DOHH2 (cell line): ENCODE measurements around the gene S100A4.

Experiments used
- CTCF ChIP-seq: fragments of 200-600 bp; sonication (generic); IDR thresholded peaks from one replicate; pipeline ENCODE4 v1.5.1; 2014; ENCODE audit warnings: antibody characterized with exemption, mild to moderate bottlenecking, low read depth, low read length; ENCODE audit not compliant: poor library complexity, severe bottlenecking
- EZH2phosphoT487 ChIP-seq: fragments of 200-600 bp; sonication (generic); IDR thresholded peaks from 2 replicates; pipeline ENCODE4 v1.6.1; 2017; ENCODE audit warnings: borderline replicate concordance, mild to moderate bottlenecking, antibody characterized with exemption, low read length, moderate library complexity, mixed read lengths

GRCh38 chr1:153563483-153563901 is 17.9 kb upstream of the S100A4 start:
- TF ChIP-seq CTCF (no peak), EZH2phosphoT487 (no peak)
